PFSK-1 (cell line): Measurements from ENCODE around the gene SLC7A1.

ENCODE experiments used
- REST ChIP-seq, 2 experiments: IDR thresholded peaks; 2 replicates each; pipeline versions ENCODE4 v1.6.1 to v1.8.0; 2011 to 2012; ENCODE audit warnings: low read depth in 2 of 2, low read length in 2 of 2, control low read depth in 1 of 2, inconsistent platforms in 1 of 2, mild to moderate bottlenecking in 1 of 2, moderate library complexity in 1 of 2; ENCODE audit not compliant: insufficient read depth in 1 of 2
- SIN3A ChIP-seq: IDR thresholded peaks from 2 replicates; pipeline ENCODE4 v1.6.1; 2012; ENCODE audit warnings: mild to moderate bottlenecking, low read length, moderate library complexity, borderline replicate concordance; ENCODE audit not compliant: insufficient read depth
- TAF1 ChIP-seq: IDR thresholded peaks from 2 replicates; pipeline ENCODE4 v1.6.1; 2012; ENCODE audit warnings: low read length, control low read depth, borderline replicate concordance; ENCODE audit not compliant: insufficient read depth

DNA sequence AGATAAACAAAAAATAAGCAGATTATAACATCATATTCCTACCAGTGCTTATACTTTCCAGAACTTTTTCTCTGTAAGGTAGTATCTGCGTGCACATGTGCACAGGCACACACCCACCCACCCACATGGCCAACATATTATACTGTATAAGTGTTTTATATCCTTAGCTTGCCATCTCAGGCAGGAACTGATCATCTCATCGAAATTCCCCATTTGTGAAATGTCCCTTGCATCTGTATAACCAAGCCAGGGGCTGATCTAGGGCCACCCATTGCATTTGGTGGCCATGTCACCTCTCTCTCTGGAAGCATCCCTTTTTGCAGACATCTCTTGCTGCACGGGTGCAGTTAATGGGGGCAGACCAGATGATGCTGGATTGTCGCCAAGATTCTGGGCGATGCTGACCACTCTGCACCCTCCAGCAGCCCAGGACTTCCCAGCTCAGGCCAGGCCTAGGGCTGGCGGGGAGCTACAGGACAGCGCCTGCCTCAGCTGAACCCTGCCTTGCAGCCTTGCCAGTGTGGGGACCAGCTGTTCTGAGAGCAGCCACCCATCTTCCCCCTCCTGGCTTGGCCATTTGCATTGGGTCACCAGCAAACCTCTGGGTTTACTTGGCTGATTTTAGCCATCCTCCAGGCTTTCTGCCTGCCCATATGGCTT is 95.9 kb downstream of the SLC7A1 start:
- TF ChIP-seq REST (IDR thresholded peaks at IDR 0.05; ENCODE audit: insufficient read depth in 1 of 2, low read depth in 2 of 2, low read length in 2 of 2) (no peak), SIN3A (no peak), TAF1 (no peak)
